SK-N-SH treated with all-trans-retinoic acid at 6 μM for 48 hours (cell line): Measurements from ENCODE around the gene PIGU.

Source experiments
- ATAC-seq: fragments of 200-7000 bp; cut with Tn5 transposase; 3 replicates; pipeline ENCODE4 v1.9.1; 2020; ENCODE audit warnings: mild to moderate bottlenecking, moderate library complexity
- ARNTL ChIP-seq: fragments of 450-650 bp; formaldehyde crosslinking; IDR thresholded peaks from 2 replicates; pipeline ENCODE4 v1.5.0; 2020; ENCODE audit warnings: low read depth, mild to moderate bottlenecking, moderate library complexity, borderline replicate concordance
- BACH2 ChIP-seq: fragments of 250-450 bp; sonication (Bioruptor Pico); IDR thresholded peaks from 2 replicates; pipeline ENCODE4 v1.9.0; 2021; ENCODE audit warnings: mild to moderate bottlenecking, borderline replicate concordance
- CREB5 ChIP-seq: fragments of 250-450 bp; sonication (Bioruptor Pico); IDR thresholded peaks from 2 replicates; pipeline ENCODE4 v1.5.1; 2020; ENCODE audit warnings: low read depth, mild to moderate bottlenecking, moderate library complexity
- CSDC2 ChIP-seq: fragments of 250-450 bp; sonication (Bioruptor Pico); IDR thresholded peaks from 2 replicates; pipeline ENCODE4 v1.5.0; 2020; ENCODE audit warnings: mild to moderate bottlenecking, moderate library complexity
- ESRRG ChIP-seq: fragments of 250-450 bp; sonication (Bioruptor Pico); IDR thresholded peaks from 2 replicates; pipeline ENCODE4 v1.6.1; 2021; ENCODE audit warnings: mild to moderate bottlenecking
- ISL1 ChIP-seq: fragments of 250-450 bp; sonication (Bioruptor Pico); IDR thresholded peaks from 2 replicates; pipeline ENCODE4 v2.1.2; 2022; ENCODE audit warnings: mild to moderate bottlenecking, moderate library complexity
- OSR1 ChIP-seq: fragments of 250-450 bp; sonication (Bioruptor Pico); IDR thresholded peaks from 2 replicates; pipeline ENCODE4 v1.8.0; 2022; ENCODE audit warnings: moderate library complexity, mild to moderate bottlenecking, inconsistent platforms
- PATZ1 ChIP-seq: fragments of 250-450 bp; sonication (Bioruptor Pico); IDR thresholded peaks from 2 replicates; pipeline ENCODE4 v1.8.0; 2020; ENCODE audit warnings: mild to moderate bottlenecking, moderate library complexity, borderline replicate concordance
- PPARA ChIP-seq: fragments of 250-450 bp; sonication (Bioruptor Pico); IDR thresholded peaks from 2 replicates; pipeline ENCODE4 v1.5.0; 2020; ENCODE audit warnings: mild to moderate bottlenecking, borderline replicate concordance
- SNAI2 ChIP-seq: fragments of 250-450 bp; sonication (Bioruptor Pico); IDR thresholded peaks from 2 replicates; pipeline ENCODE4 v1.5.0; 2020; ENCODE audit warnings: mild to moderate bottlenecking, moderate library complexity
- TOX ChIP-seq: fragments of 250-450 bp; sonication (Bioruptor Pico); IDR thresholded peaks from 2 replicates; pipeline ENCODE4 v1.8.0; 2021; ENCODE audit warnings: mild to moderate bottlenecking, moderate library complexity, borderline replicate concordance
- ZC3H10 ChIP-seq: fragments of 250-450 bp; sonication (Bioruptor Pico); IDR thresholded peaks from 2 replicates; pipeline ENCODE4 v1.5.1; 2021; ENCODE audit warnings: mild to moderate bottlenecking, moderate library complexity
- ZFP3 ChIP-seq: fragments of 250-450 bp; sonication (Bioruptor Pico); IDR thresholded peaks from 2 replicates; pipeline ENCODE4 v1.5.0; 2020; ENCODE audit warnings: mild to moderate bottlenecking, moderate library complexity
- ZFP30 ChIP-seq: fragments of 450-650 bp; formaldehyde crosslinking; IDR thresholded peaks from 2 replicates; pipeline ENCODE4 v1.5.0; 2022; ENCODE audit warnings: mild to moderate bottlenecking, moderate library complexity
- ZNF565 ChIP-seq: fragments of 450-650 bp; formaldehyde crosslinking; conservative IDR thresholded peaks from 2 replicates; pipeline ENCODE4 v1.5.0; 2020; ENCODE audit warnings: low read depth, mild to moderate bottlenecking, moderate library complexity
- ZNF70 ChIP-seq: fragments of 450-650 bp; formaldehyde crosslinking; IDR thresholded peaks from 2 replicates; pipeline ENCODE4 v1.5.0; 2020; ENCODE audit warnings: mild to moderate bottlenecking, moderate library complexity
- ZNF8 ChIP-seq: fragments of 450-650 bp; formaldehyde crosslinking; IDR thresholded peaks from 2 replicates; pipeline ENCODE4 v1.5.0; 2020; ENCODE audit warnings: mild to moderate bottlenecking, moderate library complexity
- TF ChIP-seq, protein P1 (sequence below): fragments of 250-450 bp; sonication (Bioruptor Pico); IDR thresholded peaks from 2 replicates; pipeline ENCODE4 v1.5.0; 2020; ENCODE audit warnings: mild to moderate bottlenecking, moderate library complexity
- TF ChIP-seq, protein P2 (sequence below): fragments of 250-450 bp; sonication (Bioruptor Pico); IDR thresholded peaks from 2 replicates; pipeline ENCODE4 v1.5.1; 2021; ENCODE audit warnings: mild to moderate bottlenecking, moderate library complexity

Gene PIGU

GRCh38 chr20:34709044-34709830, 32.3 kb upstream of the PIGU start:
- no peak for TF ChIP-seq PATZ1 (CRISPR knock-in tag)
- TF ChIP-seq, protein P1, sequence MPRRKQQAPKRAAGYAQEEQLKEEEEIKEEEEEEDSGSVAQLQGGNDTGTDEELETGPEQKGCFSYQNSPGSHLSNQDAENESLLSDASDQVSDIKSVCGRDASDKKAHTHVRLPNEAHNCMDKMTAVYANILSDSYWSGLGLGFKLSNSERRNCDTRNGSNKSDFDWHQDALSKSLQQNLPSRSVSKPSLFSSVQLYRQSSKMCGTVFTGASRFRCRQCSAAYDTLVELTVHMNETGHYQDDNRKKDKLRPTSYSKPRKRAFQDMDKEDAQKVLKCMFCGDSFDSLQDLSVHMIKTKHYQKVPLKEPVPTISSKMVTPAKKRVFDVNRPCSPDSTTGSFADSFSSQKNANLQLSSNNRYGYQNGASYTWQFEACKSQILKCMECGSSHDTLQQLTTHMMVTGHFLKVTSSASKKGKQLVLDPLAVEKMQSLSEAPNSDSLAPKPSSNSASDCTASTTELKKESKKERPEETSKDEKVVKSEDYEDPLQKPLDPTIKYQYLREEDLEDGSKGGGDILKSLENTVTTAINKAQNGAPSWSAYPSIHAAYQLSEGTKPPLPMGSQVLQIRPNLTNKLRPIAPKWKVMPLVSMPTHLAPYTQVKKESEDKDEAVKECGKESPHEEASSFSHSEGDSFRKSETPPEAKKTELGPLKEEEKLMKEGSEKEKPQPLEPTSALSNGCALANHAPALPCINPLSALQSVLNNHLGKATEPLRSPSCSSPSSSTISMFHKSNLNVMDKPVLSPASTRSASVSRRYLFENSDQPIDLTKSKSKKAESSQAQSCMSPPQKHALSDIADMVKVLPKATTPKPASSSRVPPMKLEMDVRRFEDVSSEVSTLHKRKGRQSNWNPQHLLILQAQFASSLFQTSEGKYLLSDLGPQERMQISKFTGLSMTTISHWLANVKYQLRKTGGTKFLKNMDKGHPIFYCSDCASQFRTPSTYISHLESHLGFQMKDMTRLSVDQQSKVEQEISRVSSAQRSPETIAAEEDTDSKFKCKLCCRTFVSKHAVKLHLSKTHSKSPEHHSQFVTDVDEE: peak; percentile 12; the same call in 1 of the 2 replicates

DNA sequence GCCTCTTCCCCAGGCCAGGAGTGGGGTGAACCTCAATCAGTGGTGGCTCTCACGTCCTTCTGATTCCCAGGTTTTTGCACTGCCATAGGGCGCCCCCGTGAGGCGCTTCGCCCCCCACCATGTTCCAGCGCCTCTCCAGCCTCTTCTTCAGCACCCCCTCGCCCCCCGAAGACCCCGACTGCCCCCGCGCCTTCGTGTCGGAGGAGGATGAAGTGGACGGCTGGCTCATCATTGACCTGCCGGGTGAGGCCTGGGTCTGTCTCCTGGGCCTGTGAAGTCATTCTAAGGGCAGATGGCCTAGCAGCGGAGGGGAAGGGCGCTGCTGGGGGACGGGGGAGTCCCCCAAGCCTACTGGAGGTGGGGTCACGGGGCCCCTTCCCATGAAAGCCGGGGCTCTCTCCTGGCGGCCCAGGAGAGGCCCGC, 31.7 kb upstream of the PIGU start:
- ATAC-seq: peak; percentile 36
- no peak for TF ChIP-seq PPARA (CRISPR knock-in tag)
- TF ChIP-seq, protein P1: no peak
- TF ChIP-seq OSR1 (CRISPR knock-in tag): no peak

More at GRCh38 chr20:34709044-34709830, 32.3 kb upstream of the PIGU start:
- ATAC-seq: peak; percentile 70

GRCh38 chr20:34706912-34707784, 30.3 kb upstream of the PIGU start:
- TF ChIP-seq BACH2 (CRISPR knock-in tag) (no peak), ZNF8 (CRISPR knock-in tag) (no peak), OSR1 (CRISPR knock-in tag) (no peak), SNAI2 (CRISPR knock-in tag) (no peak), ESRRG (CRISPR knock-in tag) (no peak)
- TF ChIP-seq, protein P1: no peak
- ATAC-seq: no peak

GRCh38 chr20:34706302-34706875, 29.5 kb upstream of the PIGU start:
- TF ChIP-seq OSR1 (CRISPR knock-in tag): no peak
- TF ChIP-seq ZFP30 (CRISPR knock-in tag): no peak
- no peak for TF ChIP-seq ZNF8 (CRISPR knock-in tag)
- TF ChIP-seq, protein P2, sequence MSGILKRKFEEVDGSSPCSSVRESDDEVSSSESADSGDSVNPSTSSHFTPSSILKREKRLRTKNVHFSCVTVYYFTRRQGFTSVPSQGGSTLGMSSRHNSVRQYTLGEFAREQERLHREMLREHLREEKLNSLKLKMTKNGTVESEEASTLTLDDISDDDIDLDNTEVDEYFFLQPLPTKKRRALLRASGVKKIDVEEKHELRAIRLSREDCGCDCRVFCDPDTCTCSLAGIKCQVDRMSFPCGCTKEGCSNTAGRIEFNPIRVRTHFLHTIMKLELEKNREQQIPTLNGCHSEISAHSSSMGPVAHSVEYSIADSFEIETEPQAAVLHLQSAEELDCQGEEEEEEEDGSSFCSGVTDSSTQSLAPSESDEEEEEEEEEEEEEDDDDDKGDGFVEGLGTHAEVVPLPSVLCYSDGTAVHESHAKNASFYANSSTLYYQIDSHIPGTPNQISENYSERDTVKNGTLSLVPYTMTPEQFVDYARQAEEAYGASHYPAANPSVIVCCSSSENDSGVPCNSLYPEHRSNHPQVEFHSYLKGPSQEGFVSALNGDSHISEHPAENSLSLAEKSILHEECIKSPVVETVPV (CRISPR knock-in tag): no peak
- TF ChIP-seq TOX (CRISPR knock-in tag): no peak
- no peak for TF ChIP-seq ZFP3 (CRISPR knock-in tag)
- no peak for TF ChIP-seq ZNF70
- no peak for TF ChIP-seq SNAI2 (CRISPR knock-in tag)
- TF ChIP-seq ISL1 (CRISPR knock-in tag): no peak
- TF ChIP-seq ZNF565 (CRISPR knock-in tag): no peak
- no peak for TF ChIP-seq CSDC2 (CRISPR knock-in tag)
- TF ChIP-seq CREB5 (CRISPR knock-in tag): no peak
- no peak for TF ChIP-seq ARNTL (CRISPR knock-in tag)
- TF ChIP-seq ZC3H10: no peak
- no peak for ATAC-seq
